Panc1 (cell line): Measurements from ENCODE around the gene MND1.

Experiments
- CTCF ChIP-seq: fragments of 450-650 bp; IDR thresholded peaks from 2 replicates; pipeline ENCODE4 v1.5.1; 2017; ENCODE audit warnings: mild to moderate bottlenecking
- POLR2AphosphoS5 ChIP-seq: IDR thresholded peaks from 2 replicates; pipeline ENCODE4 v1.6.1; 2012; ENCODE audit warnings: mild to moderate bottlenecking, low read depth, low read length, moderate library complexity
- REST ChIP-seq, 2 experiments: IDR thresholded peaks; 2 replicates each; pipeline ENCODE4 v1.6.1; 2011 to 2012; ENCODE audit warnings: low read depth in 2 of 2, control low read depth in 1 of 2, low read length in 1 of 2, mild to moderate bottlenecking in 1 of 2, moderate library complexity in 1 of 2; ENCODE audit not compliant: insufficient read depth in 1 of 2
- SIN3A ChIP-seq: IDR thresholded peaks from 2 replicates; pipeline ENCODE4 v1.6.1; 2012; ENCODE audit warnings: low read depth, mild to moderate bottlenecking, low read length, moderate library complexity, borderline replicate concordance; ENCODE audit not compliant: insufficient read depth
- TCF7L2 ChIP-seq: IDR thresholded peaks from 2 replicates; pipeline ENCODE4 v1.6.1; 2011; ENCODE audit warnings: mild to moderate bottlenecking, low read depth, low read length, inconsistent platforms

DNA sequence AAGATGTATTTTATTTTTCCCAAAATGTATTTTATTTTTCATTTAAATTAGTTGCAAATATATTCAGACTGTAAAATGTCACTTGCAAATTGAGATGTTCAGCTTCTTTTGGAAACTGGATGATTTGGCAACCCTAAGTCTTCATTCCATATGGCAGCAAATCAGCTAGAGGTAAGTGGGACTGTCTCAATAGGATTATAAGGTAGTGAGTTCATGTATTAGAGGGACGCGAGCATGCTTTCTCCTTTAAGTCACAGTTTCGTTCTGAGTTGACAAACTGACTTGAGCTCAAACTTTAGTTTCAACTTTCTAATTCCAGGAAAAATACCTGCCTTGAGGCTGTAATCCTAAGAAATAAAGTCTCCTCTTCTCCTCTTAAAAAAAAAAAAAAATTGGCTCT is 77.5 kb downstream of the MND1 start:
- TF ChIP-seq CTCF (no peak), REST (IDR thresholded peaks at IDR 0.05; ENCODE audit: insufficient read depth in 1 of 2, low read depth in 2 of 2, low read length in 1 of 2) (no peak), TCF7L2 (no peak), POLR2AphosphoS5 (no peak), SIN3A (no peak)
